ENCODE data around the gene WBP1.

WBP1 gene

DNA sequence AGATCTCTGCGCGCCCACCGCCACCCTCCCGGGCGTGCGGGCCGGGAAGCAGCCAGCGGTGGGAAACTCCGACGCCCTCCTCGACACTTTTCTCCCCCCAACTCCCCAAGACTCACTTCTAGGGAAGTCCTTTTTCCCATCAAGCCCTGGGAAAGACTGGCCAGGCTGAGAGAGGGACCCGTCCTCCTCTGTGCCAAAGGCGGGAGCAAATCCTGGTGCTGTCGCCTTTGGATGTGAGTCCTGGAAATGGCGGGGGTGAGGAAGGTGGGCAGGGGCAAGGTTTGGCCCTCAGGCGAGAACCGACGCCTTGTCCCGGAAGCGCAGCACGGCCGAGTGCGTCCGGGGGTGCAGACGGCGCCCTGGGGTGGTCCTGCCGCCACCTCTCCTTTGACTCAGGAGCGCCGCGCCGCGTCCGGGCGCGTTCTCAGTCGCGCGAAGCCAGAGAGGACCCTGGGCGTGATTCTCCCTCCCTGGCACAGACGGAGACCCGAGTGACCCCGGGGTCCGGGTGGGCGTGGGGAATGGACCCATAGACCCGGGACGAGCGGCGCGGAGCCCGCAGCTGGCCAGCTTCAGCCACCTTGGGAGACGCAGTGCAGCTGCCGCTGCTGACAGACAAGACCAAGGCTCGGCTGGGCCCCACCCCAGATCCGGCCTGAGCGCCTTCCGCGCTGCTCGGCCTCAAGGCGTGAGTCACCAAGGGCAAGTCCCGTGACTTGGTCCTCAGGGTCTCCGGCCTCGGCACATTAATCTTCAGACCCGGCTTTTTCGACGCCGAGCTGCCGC is 44.7 kb downstream of the WBP1 start:
- no peak for DNase-seq (ENCODE audit: low read depth)

DNA sequence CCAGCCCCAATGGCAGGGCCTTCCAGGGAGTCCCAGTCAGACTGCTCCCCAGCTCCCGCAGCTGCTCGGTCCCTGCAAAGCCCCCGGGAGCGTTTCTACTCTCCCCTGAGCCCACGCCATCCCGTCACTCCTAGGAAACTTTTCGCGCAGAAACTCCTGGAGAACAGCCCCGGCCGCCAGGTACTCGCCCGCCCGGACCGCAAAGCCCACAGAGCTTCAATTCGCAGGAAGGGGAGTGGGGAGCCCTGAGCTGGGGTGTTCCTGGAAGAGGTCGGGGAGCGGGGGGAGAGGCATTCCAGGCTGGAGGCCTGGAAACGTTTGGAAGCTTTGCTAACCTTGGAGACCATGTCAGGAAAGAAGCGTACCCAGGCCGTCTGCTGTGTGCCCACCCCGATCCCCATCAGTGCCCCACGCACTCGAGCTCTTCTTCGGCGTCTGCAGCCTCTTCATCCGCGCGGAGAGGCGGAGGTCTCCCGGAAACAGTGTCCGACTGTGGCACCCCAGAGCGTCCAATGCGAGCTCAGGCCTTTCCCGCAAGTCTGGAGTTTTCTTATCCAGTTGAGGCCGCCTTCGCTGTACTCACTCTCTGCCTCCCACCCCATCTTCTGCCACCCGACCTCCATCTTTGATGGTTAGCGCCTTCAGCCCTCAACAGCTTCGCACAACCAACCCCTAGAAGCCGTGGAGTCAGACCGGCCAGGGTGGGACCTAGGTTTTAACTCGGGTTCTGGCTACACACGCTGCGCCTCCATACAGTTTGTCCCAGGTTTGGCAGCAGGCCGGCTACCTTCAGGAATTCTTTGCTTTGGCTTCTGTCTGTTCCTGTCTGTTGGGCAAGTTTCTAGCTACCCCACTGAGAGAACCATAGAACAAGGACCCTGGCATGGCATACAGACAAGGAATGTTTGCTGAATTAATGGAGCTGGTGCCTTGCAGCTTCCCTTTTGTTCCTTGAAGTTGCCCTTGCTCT is 45.6 kb downstream of the WBP1 start:
- DNase-seq (ENCODE audit: low read depth): no peak

DNA sequence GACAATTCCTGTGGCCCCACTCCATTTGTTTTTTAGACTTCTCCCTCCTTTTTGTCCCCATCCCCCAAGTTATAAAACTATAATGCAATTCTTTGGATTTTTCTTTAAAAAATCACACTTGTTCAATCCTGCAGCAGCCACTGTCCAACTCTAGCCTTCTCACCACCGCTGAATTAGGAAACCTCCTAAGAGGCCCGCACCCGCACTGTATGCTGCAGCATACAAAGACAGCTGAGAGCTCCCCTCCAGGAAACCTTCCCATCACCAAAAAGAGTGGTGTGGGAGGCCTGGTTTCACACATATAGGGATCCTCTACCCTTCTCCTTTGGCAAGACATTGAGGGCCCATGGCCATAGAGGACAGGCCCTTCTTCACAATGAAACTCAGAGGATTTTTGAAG is 46.4 kb downstream of the WBP1 start:
- no peak for DNase-seq (ENCODE audit: low read depth)

DNA sequence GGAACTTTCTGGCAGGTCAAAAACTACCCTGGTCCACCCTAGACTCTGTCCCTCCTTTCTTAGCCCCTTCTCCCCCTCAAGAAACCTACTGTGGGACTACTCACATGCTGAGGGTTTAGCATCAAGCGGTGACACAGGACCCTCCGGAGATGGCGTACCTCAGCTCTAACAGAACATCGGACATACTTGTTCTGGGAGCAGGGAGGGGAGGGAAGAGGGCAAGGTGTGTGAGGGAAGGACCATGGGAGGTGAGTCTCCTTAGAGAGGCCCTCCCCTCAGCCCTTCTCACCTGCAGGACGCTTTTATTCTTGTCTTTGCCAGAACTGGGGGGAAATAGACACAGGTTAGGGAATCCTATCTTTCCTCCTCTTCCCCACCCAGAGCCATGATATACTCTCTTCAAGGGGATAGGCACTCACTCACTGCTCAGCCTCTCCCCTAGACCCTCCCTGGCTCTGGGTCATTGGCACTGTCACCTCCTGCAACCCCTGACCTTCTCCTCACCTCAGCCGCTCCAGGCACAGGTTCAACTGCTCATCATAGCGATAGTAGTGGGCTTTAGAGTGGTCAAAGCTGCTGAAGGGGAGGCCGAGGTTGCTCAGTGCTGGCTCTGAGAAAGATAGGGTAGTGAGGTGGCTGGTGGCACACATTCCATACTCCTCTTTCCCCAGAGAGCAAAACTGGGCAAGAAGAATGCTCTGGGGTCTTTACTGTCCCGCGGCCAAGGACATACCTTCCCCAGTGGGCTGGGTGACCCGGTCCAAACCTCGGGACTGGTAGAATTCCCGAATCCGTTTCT is 47.4 kb downstream of the WBP1 start:
- no peak for DNase-seq (ENCODE audit: low read depth)

DNA sequence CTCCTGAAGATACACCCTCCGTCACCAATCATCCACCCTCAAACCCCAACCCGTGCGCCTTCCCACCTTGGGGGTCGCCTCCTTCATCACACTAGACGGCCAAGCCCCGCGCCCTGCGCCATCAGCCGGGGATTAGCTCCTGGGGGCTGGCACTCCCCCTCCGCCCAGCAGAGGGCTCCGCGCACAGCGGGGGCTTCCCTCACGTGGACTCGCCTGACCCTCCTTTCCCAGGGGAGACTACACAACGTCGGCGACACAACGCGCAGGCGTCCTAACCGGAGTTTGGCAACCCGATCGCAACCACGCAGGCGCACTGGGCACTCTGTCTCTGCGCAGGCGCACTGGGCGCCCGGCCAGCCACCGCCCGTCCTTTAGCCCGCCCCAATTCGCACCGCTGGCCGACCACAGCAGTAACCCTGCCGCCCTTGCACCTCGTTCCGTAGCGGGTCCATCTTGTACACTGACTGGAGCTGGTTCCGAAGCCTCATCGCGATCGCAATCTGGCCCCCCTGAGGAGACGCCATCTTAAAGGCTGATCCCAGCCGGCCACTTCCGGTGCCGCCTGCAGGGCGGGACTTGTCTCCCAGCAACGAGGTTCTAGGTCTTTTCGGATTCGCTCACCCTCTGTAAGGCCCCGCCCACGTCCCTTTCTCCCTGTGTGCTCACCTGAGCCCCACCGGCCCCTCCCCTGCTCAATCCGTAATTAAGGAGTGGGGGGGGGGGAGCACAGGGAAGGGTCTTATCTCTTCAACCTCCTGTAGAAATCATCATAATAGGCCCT is 49.1 kb downstream of the WBP1 start, which contains the start of gene PCGF1:
TSS of gene PCGF1 (minus strand) at position 551 of the 781 bp plus-strand sequence. CDS start at position 524, 27 bp downstream.
- DNase-seq (ENCODE audit: low read depth): peak; percentile 95

DNA sequence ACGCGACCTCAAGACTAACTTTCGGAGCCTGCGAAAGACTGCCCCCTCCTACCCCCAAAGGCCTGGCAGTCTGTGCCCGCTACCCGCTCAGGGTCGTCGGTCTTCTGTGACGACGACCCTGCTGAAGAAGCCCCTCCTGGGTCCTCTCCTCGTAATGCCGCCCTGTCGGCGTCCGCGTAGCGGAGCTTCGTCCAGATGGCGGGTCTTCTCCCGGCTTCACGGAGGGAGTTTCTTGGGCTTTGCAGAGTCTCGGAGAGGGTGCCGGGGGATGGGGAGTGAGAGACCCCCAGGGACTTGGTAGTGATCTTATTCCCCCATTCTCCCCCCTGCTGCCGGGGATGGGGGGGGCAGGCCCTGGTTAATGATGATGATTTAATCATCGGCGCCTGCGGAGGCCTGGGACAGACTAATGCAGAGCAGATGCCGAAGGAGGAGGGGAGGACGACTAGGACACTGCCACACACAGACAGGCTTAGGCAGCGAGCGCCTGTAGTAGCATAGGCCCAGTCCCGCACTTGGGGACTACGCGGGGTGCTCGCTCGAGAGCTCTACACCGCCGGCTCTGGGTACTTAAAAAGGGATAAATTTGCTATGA is 49.8 kb downstream of the WBP1 start:
- no peak for DNase-seq (ENCODE audit: low read depth)

DNA sequence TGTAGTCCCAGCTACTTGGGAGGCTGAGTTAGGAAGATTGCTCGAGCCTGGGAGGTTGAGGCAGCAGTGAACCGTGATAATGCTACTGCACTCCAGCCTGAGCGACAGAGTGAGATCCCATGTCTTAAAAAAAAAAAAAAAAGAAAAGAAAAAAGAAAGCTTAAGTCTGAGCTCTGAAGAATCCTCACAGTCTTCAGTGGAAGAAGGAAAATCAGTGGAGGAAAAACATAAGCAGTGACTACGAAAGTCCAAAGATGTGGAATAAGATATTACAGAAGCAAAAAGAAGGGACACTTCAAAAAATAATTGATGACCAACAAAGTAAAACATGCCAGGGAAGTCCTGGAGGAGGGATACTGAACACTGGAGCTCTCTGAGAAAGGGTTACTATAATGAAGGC is 52.0 kb downstream of the WBP1 start:
- no peak for DNase-seq (ENCODE audit: low read depth)

All from HS-5 (cell line).